Mucosa of gallbladder (tissue), 1 donor: ENCODE results near the gene RELN. TPM values are rescaled to one million over a fixed set of nuclear protein-coding genes. Genes with fewer than 3 reads are reported as not detected.

Experiments used
- DNase-seq: peaks from one replicate; pipeline ENCODE4 v3.0.0-alpha.2; 2020; ENCODE audit warnings: low spot score
- total RNA-seq: library from RNA; stranded (reverse); gene quantifications from one replicate; pipeline ENCODE4 v1.2.1, GENCODE V29; 2021
- donor health status: DM: no; HTN: no; CAD: no.

RELN gene
- total RNA-seq, 1 donor from 2014 or later, result 1.8 TPM

GRCh38 chr7:103569621-103570305 lies 419.7 kb downstream of the RELN start:
- DNase-seq, result no peak

GRCh38 chr7:103564416-103564815 lies 425.0 kb downstream of the RELN start:
- DNase-seq, result no peak

- no peak for DNase-seq
These were observed 429.3 kb downstream of the RELN start for GRCh38 chr7:103560136-103560535.

GRCh38 chr7:103551016-103551415 lies 438.4 kb downstream of the RELN start:
- no peak for DNase-seq

GRCh38 chr7:103549786-103550185 lies 439.7 kb downstream of the RELN start:
- no peak for DNase-seq

- no peak for DNase-seq
These were observed 441.8 kb downstream of the RELN start for GRCh38 chr7:103547451-103548284.

GRCh38 chr7:103542470-103542869 lies 447.0 kb downstream of the RELN start:
- DNase-seq, result no peak

- no peak for DNase-seq
These were observed 447.5 kb downstream of the RELN start for GRCh38 chr7:103541947-103542346.

GRCh38 chr7:103541026-103541425 lies 448.4 kb downstream of the RELN start:
- peak; percentile 46 for DNase-seq

- DNase-seq, result no peak
These were observed 449.1 kb downstream of the RELN start for GRCh38 chr7:103540338-103540737.

- no peak for DNase-seq
These were observed 449.6 kb downstream of the RELN start for GRCh38 chr7:103539875-103540274.

GRCh38 chr7:103538964-103539709 lies 450.3 kb downstream of the RELN start:
- no peak for DNase-seq

GRCh38 chr7:103533761-103534160 lies 455.7 kb downstream of the RELN start:
- DNase-seq, result no peak

- no peak for DNase-seq
These were observed 456.5 kb downstream of the RELN start for GRCh38 chr7:103532955-103533354.

- DNase-seq, result no peak
These were observed 461.3 kb downstream of the RELN start for GRCh38 chr7:103528152-103528551.

- DNase-seq, result no peak
These were observed 463.5 kb downstream of the RELN start for GRCh38 chr7:103525937-103526336.

GRCh38 chr7:103524042-103524907 lies 465.2 kb downstream of the RELN start:
- peak; percentile 24 for DNase-seq

GRCh38 chr7:103521937-103522336 lies 467.5 kb downstream of the RELN start:
- DNase-seq, result no peak

GRCh38 chr7:103504505-103505135 lies 484.8 kb downstream of the RELN start:
- no peak for DNase-seq

GRCh38 chr7:103501206-103501605 lies 488.3 kb downstream of the RELN start:
- DNase-seq, result no peak

- no peak for DNase-seq
These were observed 489.5 kb downstream of the RELN start for GRCh38 chr7:103499976-103500375.
